Esophagus squamous epithelium (tissue), 4 donors: ENCODE results near the gene ATP5IF1.

ENCODE experiments used
- POLR2A ChIP-seq, 4 donors: fragments of 450-650 bp; IDR thresholded peaks; one replicate each; pipeline ENCODE4 v1.6.1; 2017; ENCODE audit warnings: antibody characterized with exemption in 4 of 4, mild to moderate bottlenecking in 4 of 4, moderate library complexity in 3 of 4
- TF ChIP-seq, protein P1 (sequence below), 6 experiments: fragments of 450-650 bp in 4 of 6; fragments of 200-600 bp in 2 of 6; sonication (generic) in 2 of 6; IDR thresholded peaks; one replicate each; pipeline ENCODE4 v1.5.1; 2016 to 2019; ENCODE audit warnings: antibody characterized with exemption in 6 of 6, mild to moderate bottlenecking in 4 of 6, moderate library complexity in 4 of 6

DNA sequence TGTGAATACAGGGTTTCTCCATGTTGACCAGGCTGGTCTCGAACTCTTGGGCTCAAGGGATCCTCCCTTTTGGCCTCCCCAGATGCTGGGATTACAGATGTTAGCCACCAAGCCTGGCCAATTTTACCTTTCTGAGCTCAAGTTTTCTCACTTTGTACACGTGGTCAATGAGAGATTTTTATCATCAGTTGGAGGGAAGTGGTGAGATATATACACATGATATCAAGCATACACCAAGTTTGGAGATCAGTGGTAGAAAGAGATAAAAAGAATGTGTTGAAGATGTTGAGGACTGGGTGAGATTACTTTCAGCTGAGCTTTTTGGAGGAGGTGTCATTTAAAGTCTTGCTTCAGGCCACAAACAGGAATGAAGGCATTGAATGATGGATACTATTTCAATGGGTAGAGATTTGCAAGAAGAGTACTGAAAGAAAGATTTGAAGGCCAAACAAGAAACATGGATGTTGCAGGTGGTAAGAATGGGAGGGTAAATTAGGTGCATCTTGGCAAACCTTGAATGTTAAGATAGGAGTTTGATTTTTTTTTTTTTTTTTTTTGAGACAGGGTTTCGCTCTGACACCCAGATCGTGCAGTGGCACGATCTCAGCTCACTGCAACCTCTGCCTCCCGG is 20.4 kb downstream of the ATP5IF1 start:
- TF ChIP-seq, protein P1, sequence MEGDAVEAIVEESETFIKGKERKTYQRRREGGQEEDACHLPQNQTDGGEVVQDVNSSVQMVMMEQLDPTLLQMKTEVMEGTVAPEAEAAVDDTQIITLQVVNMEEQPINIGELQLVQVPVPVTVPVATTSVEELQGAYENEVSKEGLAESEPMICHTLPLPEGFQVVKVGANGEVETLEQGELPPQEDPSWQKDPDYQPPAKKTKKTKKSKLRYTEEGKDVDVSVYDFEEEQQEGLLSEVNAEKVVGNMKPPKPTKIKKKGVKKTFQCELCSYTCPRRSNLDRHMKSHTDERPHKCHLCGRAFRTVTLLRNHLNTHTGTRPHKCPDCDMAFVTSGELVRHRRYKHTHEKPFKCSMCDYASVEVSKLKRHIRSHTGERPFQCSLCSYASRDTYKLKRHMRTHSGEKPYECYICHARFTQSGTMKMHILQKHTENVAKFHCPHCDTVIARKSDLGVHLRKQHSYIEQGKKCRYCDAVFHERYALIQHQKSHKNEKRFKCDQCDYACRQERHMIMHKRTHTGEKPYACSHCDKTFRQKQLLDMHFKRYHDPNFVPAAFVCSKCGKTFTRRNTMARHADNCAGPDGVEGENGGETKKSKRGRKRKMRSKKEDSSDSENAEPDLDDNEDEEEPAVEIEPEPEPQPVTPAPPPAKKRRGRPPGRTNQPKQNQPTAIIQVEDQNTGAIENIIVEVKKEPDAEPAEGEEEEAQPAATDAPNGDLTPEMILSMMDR (IDR thresholded peaks at IDR 0.05) = no peak
- TF ChIP-seq POLR2A (IDR thresholded peaks at IDR 0.05) = no peak
